Astrocyte of the spinal cord (primary cell): Measurements from ENCODE around the gene PIBF1.

Source experiments
- DNase-seq: peaks from one replicate; pipeline ENCODE4 v3.0.0; 2011; ENCODE audit warnings: low read depth, low spot score
- H3K4me3 ChIP-seq: 2 replicates; pipeline ENCODE4 v1.5.1; 2011; ENCODE audit warnings: low read depth, mild to moderate bottlenecking, low read length, moderate library complexity
- in situ Hi-C: cut with HindIII; loops from 2 replicates; pipeline ENCODE4 v1.10.0; 2017; ENCODE audit warnings: low sequenced_read_pairs
- TF ChIP-seq, protein P1 (sequence below): IDR thresholded peaks from 2 replicates; pipeline ENCODE4 v1.5.1; 2012; ENCODE audit warnings: low read depth, mild to moderate bottlenecking, low read length, inconsistent platforms

PIBF1 gene

DNA sequence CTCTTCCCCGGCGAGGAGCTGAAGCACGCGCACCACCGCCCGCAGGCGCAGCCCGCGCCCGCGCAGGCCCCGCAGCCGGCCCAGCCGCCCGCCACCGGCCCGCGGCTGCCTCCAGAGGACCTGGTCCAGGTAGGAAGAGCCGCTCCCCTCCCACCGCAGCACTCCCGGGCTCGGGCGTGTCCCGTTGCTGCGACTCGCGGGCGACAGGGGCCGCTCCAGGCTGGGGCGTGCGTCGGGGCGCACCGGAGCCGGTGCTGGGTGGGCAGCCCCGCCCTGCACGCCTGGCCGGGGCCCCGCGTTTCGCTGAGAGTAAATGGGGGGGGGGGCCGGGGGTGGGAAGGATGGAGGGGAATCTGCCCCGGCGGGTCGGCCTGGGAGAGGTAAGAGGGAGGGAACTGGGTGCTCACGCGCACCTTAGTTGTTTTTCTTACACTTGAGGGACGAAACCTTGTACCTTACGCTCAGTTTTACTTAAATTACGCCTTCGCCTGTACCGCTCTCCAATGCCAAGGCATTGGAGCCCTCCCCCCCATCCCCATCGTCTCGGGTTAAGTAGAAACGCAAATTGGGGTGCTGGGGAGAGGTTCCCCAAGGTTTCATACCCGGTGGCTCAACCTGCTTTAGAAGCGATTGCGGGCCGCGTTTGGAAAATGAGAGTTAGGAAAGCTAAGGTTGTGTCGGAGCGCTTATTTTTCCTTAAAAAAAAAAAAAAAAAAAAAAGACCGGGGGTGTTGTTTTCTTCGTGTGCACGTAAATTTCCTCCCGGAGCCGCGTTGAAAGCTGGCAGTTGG lies 277.7 kb downstream of the PIBF1 start:
- DNase-seq, result peak; percentile 58
- in situ Hi-C loops, result no loop called here
- TF ChIP-seq, protein P1, sequence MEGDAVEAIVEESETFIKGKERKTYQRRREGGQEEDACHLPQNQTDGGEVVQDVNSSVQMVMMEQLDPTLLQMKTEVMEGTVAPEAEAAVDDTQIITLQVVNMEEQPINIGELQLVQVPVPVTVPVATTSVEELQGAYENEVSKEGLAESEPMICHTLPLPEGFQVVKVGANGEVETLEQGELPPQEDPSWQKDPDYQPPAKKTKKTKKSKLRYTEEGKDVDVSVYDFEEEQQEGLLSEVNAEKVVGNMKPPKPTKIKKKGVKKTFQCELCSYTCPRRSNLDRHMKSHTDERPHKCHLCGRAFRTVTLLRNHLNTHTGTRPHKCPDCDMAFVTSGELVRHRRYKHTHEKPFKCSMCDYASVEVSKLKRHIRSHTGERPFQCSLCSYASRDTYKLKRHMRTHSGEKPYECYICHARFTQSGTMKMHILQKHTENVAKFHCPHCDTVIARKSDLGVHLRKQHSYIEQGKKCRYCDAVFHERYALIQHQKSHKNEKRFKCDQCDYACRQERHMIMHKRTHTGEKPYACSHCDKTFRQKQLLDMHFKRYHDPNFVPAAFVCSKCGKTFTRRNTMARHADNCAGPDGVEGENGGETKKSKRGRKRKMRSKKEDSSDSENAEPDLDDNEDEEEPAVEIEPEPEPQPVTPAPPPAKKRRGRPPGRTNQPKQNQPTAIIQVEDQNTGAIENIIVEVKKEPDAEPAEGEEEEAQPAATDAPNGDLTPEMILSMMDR, result peak; percentile 19
- peak overlapping the region; percentile 75 for H3K4me3 ChIP-seq

DNA sequence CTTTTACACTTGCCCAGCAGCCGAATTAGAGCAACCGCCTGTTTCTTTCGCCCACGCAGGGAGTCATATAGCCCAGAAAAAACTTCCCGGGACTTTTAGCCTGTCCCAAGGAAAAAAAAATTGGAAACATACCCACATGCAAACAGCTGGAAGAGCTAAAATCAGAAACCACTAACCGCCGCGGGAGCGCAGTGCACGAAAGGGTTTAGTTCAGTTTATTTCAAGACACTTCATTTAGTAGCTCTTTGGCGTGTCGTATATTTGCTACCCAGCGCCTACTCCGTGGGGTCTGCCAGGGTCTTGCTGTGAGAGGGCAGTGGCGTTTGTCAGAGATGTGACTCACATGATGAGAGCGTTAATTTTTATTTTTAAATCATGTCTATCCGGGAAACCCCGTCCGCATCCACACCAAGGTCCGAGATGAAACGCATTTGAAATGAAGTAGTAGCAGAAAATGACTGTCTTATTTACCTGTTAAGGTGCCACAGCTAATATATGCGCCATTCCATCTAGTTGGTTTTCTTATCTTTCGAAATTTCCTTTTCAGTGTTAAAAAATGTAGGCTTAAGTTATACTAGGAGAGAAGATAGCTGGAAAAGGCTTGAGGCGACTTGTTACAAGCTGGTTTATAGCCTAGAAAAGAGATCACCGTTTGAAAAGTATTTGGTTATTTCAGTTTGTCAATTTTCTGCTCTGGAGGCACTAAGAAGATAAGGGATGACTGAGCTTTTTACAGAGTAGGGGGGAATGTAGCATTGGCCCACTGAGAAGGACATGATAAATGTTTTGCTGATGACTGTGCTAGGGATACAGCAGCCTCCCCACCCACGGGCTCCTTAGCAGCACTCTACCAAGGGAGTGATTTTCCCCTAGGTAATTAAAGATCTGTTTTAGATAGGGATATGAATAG lies 278.6 kb downstream of the PIBF1 start:
- H3K4me3 ChIP-seq, result peak overlapping the region; percentile 75
- TF ChIP-seq, protein P1, result no peak
- in situ Hi-C loops, result no loop called here
- peak; percentile 71 for DNase-seq

DNA sequence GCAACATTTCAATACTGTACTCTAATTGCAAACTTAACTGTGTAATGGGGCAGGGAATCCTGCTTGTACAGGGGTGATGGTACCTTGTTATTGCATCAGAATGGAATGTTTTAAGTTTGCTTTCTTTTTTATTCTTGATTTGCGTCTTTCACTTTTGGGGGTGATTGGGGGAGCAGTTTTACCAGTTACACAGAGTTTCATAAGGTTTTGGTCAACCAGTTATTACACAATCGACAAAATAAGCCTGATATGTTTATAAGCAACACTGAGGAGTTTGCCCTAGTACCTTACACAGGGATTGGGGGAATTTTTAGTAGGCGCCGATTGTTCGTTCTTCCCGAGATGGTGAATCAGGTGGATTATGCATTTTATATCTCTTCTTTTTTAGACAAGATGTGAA lies 279.5 kb downstream of the PIBF1 start:
- H3K4me3 ChIP-seq, result no peak overlapping the region
- no peak for DNase-seq
- TF ChIP-seq, protein P1, result no peak
- in situ Hi-C loops, result no loop called here

DNA sequence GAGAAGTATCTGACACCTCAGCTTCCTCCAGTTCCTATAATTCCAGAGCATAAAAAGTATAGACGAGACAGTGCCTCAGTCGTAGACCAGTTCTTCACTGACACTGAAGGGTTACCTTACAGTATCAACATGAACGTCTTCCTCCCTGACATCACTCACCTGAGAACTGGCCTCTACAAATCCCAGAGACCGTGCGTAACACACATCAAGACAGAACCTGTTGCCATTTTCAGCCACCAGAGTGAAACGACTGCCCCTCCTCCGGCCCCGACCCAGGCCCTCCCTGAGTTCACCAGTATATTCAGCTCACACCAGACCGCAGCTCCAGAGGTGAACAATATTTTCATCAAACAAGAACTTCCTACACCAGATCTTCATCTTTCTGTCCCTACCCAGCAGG lies 279.9 kb downstream of the PIBF1 start:
- no peak overlapping the region for H3K4me3 ChIP-seq
- DNase-seq, result no peak
- in situ Hi-C loops, result no loop called here
- TF ChIP-seq, protein P1, result no peak

DNA sequence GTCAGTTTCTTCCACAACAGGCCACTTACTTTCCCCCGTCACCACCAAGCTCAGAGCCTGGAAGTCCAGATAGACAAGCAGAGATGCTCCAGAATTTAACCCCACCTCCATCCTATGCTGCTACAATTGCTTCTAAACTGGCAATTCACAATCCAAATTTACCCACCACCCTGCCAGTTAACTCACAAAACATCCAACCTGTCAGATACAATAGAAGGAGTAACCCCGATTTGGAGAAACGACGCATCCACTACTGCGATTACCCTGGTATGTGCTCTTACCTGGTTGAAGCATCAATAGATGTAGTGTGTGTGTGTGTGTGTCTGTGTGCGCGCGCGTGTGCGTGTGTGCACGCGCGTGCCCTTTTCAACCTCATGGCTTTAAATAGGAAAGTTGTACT lies 280.5 kb downstream of the PIBF1 start:
- in situ Hi-C loops, result no loop called here
- TF ChIP-seq, protein P1, result no peak
- no peak overlapping the region for H3K4me3 ChIP-seq
- DNase-seq, result no peak

DNA sequence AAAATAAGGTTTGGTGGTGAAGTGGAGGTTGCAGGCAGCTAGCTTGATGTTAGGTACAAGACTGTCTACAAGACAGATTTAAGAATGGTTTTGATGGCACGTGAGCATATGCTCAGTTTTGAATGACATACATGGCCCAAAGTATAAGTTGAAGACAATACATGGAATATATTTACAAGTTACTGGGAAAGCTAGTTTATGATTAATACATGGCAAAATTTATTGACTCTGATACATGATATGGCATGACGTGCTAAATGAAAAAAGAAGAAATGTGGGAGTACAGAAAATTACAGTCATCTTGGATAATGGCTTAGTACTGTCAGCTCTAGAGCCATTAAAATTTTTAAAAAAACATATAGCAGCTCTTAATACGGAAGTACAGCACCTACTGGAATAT lies 281.2 kb downstream of the PIBF1 start:
- no peak for DNase-seq
- TF ChIP-seq, protein P1, result no peak
- H3K4me3 ChIP-seq, result no peak overlapping the region
- in situ Hi-C loops, result no loop called here
